NCI-H146 (cell line): ENCODE results near the gene TULP4.

ENCODE experiments used
- DNase-seq: peaks from one replicate; lab custom pipeline; 2025; lab: John Stamatoyannopoulos, UW

TULP4 gene

GRCh38 chr6:158559338-158559894 lies 247.2 kb downstream of the TULP4 start:
- DNase-seq: no peak

GRCh38 chr6:158559895-158560835 lies 247.9 kb downstream of the TULP4 start, which contains the start of gene TMEM181:
Gene TMEM181, plus strand, starts transcription at chr6:158560091. Its CDS starts 134 bp downstream, at chr6:158560225.
- peak; percentile 88 for DNase-seq

GRCh38 chr6:158560836-158561320 lies 248.6 kb downstream of the TULP4 start:
- peak; percentile 57 for DNase-seq
